Measurements from ENCODE around the gene ZNF662.

GRCh38 chr3:42934910-42935309 lies 29.0 kb downstream of the ZNF662 start:
- TF ChIP-seq GLIS3 (CRISPR knock-in tag; IDR thresholded peaks at IDR 0.05) (no peak), TCF4 (CRISPR knock-in tag; IDR thresholded peaks at IDR 0.05; ENCODE audit: borderline replicate concordance) (no peak), ZFP3 (CRISPR knock-in tag; IDR thresholded peaks at IDR 0.05) (no peak), ZNF8 (CRISPR knock-in tag; IDR thresholded peaks at IDR 0.05) (no peak), ZFP30 (CRISPR knock-in tag; IDR thresholded peaks at IDR 0.05) (no peak), RARB (CRISPR knock-in tag; IDR thresholded peaks at IDR 0.05) (no peak), SNAI2 (CRISPR knock-in tag; IDR thresholded peaks at IDR 0.05) (no peak), PATZ1 (CRISPR knock-in tag; IDR thresholded peaks at IDR 0.05; ENCODE audit: borderline replicate concordance) (no peak), CSDC2 (CRISPR knock-in tag; IDR thresholded peaks at IDR 0.05) (no peak), CREB5 (CRISPR knock-in tag; IDR thresholded peaks at IDR 0.05; ENCODE audit: low read depth) (no peak)

Data from SK-N-SH treated with all-trans-retinoic acid at 6 μM for 48 hours (cell line).